MG63 (cell line): ENCODE results near the gene NPAS4. TPM values are rescaled to one million over a fixed set of nuclear protein-coding genes. Genes with fewer than 3 reads are reported as not detected.

Experiments
- total RNA-seq: library from RNA; depleted of rRNA; stranded (reverse); fragments of >200 nt; shearing (Covaris generic); gene quantifications from 2 replicates; pipeline ENCODE4 v1.2.3, GENCODE V29; 2014; ENCODE audit warnings: low replicate concordance; rRNA removed

Gene NPAS4
- total RNA-seq, 1 experiment from 2014 or later = not detected

Other genes starting within 250 kb of the NPAS4 start
- 15.0 and 25.3 TPM in 2 replicates for gene KLC2, start 163.3 kb upstream of the NPAS4 start, total RNA-seq
- 101 and 103 TPM in 2 replicates for gene RAB1B, start 152.4 kb upstream of the NPAS4 start, total RNA-seq
- not detected in 2 replicates for gene CNIH2, start 142.9 kb upstream of the NPAS4 start, total RNA-seq
- 217 and 220 TPM in 2 replicates for gene YIF1A, start 131.9 kb upstream of the NPAS4 start, total RNA-seq
- 0.56 TPM in 1 of 2 replicates, not detected in the other for gene TMEM151A, start 129.1 kb upstream of the NPAS4 start, total RNA-seq
- gene CD248, start 104.0 kb upstream of the NPAS4 start, total RNA-seq = not detected in 2 replicates
- 45.3 and 65.7 TPM in 2 replicates for gene RIN1, start 84.6 kb upstream of the NPAS4 start, total RNA-seq
- 119 TPM in 2 replicates for gene BRMS1, start 75.9 kb upstream of the NPAS4 start, total RNA-seq
- gene B4GAT1, start 73.4 kb upstream of the NPAS4 start, total RNA-seq = 26.6 and 34.6 TPM in 2 replicates
- gene SLC29A2, start 49.3 kb upstream of the NPAS4 start, total RNA-seq = not detected in 2 replicates
- gene MRPL11, start 17.8 kb downstream of the NPAS4 start, total RNA-seq = 92.7 and 167 TPM in 2 replicates
- 7.3 and 7.7 TPM in 2 replicates for gene PELI3, start 45.9 kb downstream of the NPAS4 start, total RNA-seq
- gene DPP3, start 59.4 kb downstream of the NPAS4 start, total RNA-seq = 57.0 and 124 TPM in 2 replicates
- gene BBS1, start 89.6 kb downstream of the NPAS4 start, total RNA-seq = 7.7 and 14.7 TPM in 2 replicates
- gene ZDHHC24, start 125.0 kb downstream of the NPAS4 start, total RNA-seq = 21.8 and 22.9 TPM in 2 replicates
- gene ACTN3, start 125.9 kb downstream of the NPAS4 start, total RNA-seq = not detected in 2 replicates
- gene CTSF, start 147.6 kb downstream of the NPAS4 start, total RNA-seq = 13.0 and 17.7 TPM in 2 replicates
- gene CCDC87, start 172.0 kb downstream of the NPAS4 start, total RNA-seq = not detected in 2 replicates
- 29.3 and 37.6 TPM in 2 replicates for gene CCS, start 172.2 kb downstream of the NPAS4 start, total RNA-seq
- 19.9 and 27.4 TPM in 2 replicates for gene RBM14, start 195.6 kb downstream of the NPAS4 start, total RNA-seq
- 136 and 213 TPM in 2 replicates for gene RBM4, start 217.7 kb downstream of the NPAS4 start, total RNA-seq